Tibial nerve (tissue), 4 donors: ENCODE measurements around the gene ZER1. TPM values are rescaled to one million over a fixed set of nuclear protein-coding genes. Genes with fewer than 3 reads are reported as not detected.
A peak's percentile ranks its signal among the peaks of the same experiment; 100 is the strongest.

ENCODE experiments used
- DNase-seq, 2 donors: peaks; one replicate each; pipeline ENCODE4 v3.0.0-alpha.2; 2019; ENCODE audit warnings: low spot score in 2 of 2
- H3K27ac ChIP-seq, 4 donors: fragments of 200-600 bp; sonication (generic) in 3 of 4; one replicate each; pipeline ENCODE4 v1.5.1; 2017 to 2019; ENCODE audit warnings: mild to moderate bottlenecking in 1 of 4
- H3K27me3 ChIP-seq, 2 donors: fragments of 200-600 bp; sonication (generic) in 1 of 2; one replicate each; pipeline versions ENCODE4 v1.5.1 to v1.6.0; 2017 to 2019
- H3K36me3 ChIP-seq, 3 donors: fragments of 200-600 bp; sonication (generic); one replicate each; pipeline ENCODE4 v1.5.1; 2018 to 2019
- H3K4me1 ChIP-seq, 4 donors: fragments of 200-600 bp; sonication (generic) in 3 of 4; one replicate each; pipeline ENCODE4 v1.5.1; 2017 to 2019
- H3K4me3 ChIP-seq, 4 donors: fragments of 200-600 bp; sonication (generic) in 3 of 4; one replicate each; pipeline ENCODE4 v1.5.1; 2017 to 2019; ENCODE audit warnings: mild to moderate bottlenecking in 1 of 4, moderate library complexity in 1 of 4
- H3K9me3 ChIP-seq, 4 donors: fragments of 200-600 bp; sonication (generic) in 3 of 4; one replicate each; pipeline ENCODE4 v1.5.1; 2017 to 2019
- EP300 ChIP-seq, 2 donors: sonication (generic); formaldehyde crosslinking; IDR thresholded peaks; one replicate each; pipeline ENCODE4 v1.6.1; 2017; ENCODE audit warnings: antibody characterized with exemption in 2 of 2, mild to moderate bottlenecking in 1 of 2
- POLR2A ChIP-seq, 2 donors: fragments of 450-650 bp; IDR thresholded peaks; one replicate each; pipeline ENCODE4 v1.6.1; 2017; ENCODE audit warnings: antibody characterized with exemption in 2 of 2, mild to moderate bottlenecking in 2 of 2, moderate library complexity in 2 of 2
- WGBS, 2 donors: methylation state at CpG; one replicate each; pipeline ENCODE4 v1.1.5; 2018; 5-methylcytosine and 5-hydroxymethylcytosine counted together
- total RNA-seq, 4 donors: library from RNA; depleted of rRNA; stranded (reverse); fragments of >200 nt; gene quantifications; one replicate each; pipeline ENCODE4 v1.1.0, GENCODE V29; 2016
- TF ChIP-seq, protein P1 (sequence below), 5 experiments: fragments of 200-600 bp in 3 of 5; fragments of 450-650 bp in 2 of 5; sonication (generic) in 3 of 5; IDR thresholded peaks; one replicate each; pipeline ENCODE4 v1.5.1; 2016 to 2019; ENCODE audit warnings: antibody characterized with exemption in 5 of 5, mild to moderate bottlenecking in 3 of 5, moderate library complexity in 2 of 5

ZER1 gene
- total RNA-seq, 4 donors from 2014 or later, result 45.8 to 68.6 (median 61.3) TPM

GRCh38 chr9:128818099-128818838, 46.5 kb upstream of the ZER1 start, which contains the start of gene ENDOG:
Gene ENDOG, plus strand, starts transcription at chr9:128818500. Its CDS starts 185 bp downstream, at chr9:128818685.
- H3K4me1 ChIP-seq, result peaks cover 0 to 15% (median 11%) of the 10 kb centered on the region in 4 donors
- TF ChIP-seq, protein P1, sequence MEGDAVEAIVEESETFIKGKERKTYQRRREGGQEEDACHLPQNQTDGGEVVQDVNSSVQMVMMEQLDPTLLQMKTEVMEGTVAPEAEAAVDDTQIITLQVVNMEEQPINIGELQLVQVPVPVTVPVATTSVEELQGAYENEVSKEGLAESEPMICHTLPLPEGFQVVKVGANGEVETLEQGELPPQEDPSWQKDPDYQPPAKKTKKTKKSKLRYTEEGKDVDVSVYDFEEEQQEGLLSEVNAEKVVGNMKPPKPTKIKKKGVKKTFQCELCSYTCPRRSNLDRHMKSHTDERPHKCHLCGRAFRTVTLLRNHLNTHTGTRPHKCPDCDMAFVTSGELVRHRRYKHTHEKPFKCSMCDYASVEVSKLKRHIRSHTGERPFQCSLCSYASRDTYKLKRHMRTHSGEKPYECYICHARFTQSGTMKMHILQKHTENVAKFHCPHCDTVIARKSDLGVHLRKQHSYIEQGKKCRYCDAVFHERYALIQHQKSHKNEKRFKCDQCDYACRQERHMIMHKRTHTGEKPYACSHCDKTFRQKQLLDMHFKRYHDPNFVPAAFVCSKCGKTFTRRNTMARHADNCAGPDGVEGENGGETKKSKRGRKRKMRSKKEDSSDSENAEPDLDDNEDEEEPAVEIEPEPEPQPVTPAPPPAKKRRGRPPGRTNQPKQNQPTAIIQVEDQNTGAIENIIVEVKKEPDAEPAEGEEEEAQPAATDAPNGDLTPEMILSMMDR (IDR thresholded peaks at IDR 0.05), result peak; percentile 95 to 99 (median 98)
- TF ChIP-seq EP300 (IDR thresholded peaks at IDR 0.05) (peak; percentile 91 to 96), POLR2A (IDR thresholded peaks at IDR 0.05) (peak; percentile 58 to 94)
- peak; percentile 95 to 96 for DNase-seq
- H3K27me3 ChIP-seq, result no peaks in the 10 kb centered on the region
- H3K4me3 ChIP-seq, result peak within 1 kb of the TSS; percentile 51 to 87 (median 66)
- H3K36me3 ChIP-seq, result peaks cover 0 to 27% (median 0%) of the 10 kb centered on the region in 3 donors
- no peaks in the 10 kb centered on the region for H3K9me3 ChIP-seq
- peak within 1 kb of the TSS; percentile 46 to 90 (median 84) for H3K27ac ChIP-seq
- WGBS, 2 donors, result 0% methylated on average over 12 to 57 of the region's 70 CpGs

GRCh38 chr9:128810873-128811272, 39.1 kb upstream of the ZER1 start:
- no peak for TF ChIP-seq EP300 (IDR thresholded peaks at IDR 0.05)
- TF ChIP-seq POLR2A (IDR thresholded peaks at IDR 0.05), result no peak
- TF ChIP-seq, protein P1 (IDR thresholded peaks at IDR 0.05), result no peak
- Histone ChIP-seq H3K27me3 (no peaks in the 10 kb centered on the region), H3K27ac (no peak overlapping the region), H3K4me1 (no peaks in the 10 kb centered on the region), H3K36me3 (peaks cover 0 to 41% (median 0%) of the 10 kb centered on the region in 3 donors), H3K4me3 (no peak overlapping the region), H3K9me3 (no peaks in the 10 kb centered on the region)
- 66 to 85% methylated on average over 5 of the region's 5 CpGs for WGBS, 2 donors
- no peak for DNase-seq

DNA sequence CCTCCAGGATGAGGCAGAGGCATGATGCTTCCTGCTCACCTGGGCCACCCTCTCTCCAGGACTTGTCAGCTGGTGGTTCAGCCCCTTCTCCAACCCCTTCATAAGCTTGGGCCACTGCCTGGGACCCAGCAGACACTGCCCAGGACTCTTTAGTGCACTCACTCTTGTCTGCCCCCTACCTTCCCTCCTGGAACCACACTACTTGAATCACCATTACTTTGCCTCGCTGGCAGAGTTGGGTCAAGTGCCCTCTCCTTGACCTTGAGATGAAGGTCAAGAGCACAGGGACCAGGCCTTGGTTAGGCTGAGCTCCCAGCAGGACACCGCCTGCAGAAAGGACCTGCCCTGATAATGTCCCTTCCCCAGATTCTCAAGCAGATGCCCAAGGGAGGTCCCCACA, 38.1 kb upstream of the ZER1 start:
- TF ChIP-seq, protein P1 (IDR thresholded peaks at IDR 0.05), result no peak
- TF ChIP-seq POLR2A (IDR thresholded peaks at IDR 0.05), result no peak
- Histone ChIP-seq H3K9me3 (no peaks in the 10 kb centered on the region), H3K4me3 (no peak overlapping the region), H3K27me3 (no peaks in the 10 kb centered on the region), H3K36me3 (peaks cover 0 to 52% (median 0%) of the 10 kb centered on the region in 3 donors), H3K27ac (no peak overlapping the region), H3K4me1 (no peaks in the 10 kb centered on the region)
- WGBS, 2 donors, result 64 to 68% methylated on average over 2 of the region's 2 CpGs
- DNase-seq, result no peak

GRCh38 chr9:128809036-128809599, 37.4 kb upstream of the ZER1 start:
- TF ChIP-seq POLR2A (IDR thresholded peaks at IDR 0.05) (no peak), EP300 (IDR thresholded peaks at IDR 0.05) (no peak)
- TF ChIP-seq, protein P1 (IDR thresholded peaks at IDR 0.05), result no peak
- peaks cover 0 to 59% (median 0%) of the 10 kb centered on the region in 3 donors for H3K36me3 ChIP-seq
- no peaks in the 10 kb centered on the region for H3K27me3 ChIP-seq
- H3K9me3 ChIP-seq, result no peaks in the 10 kb centered on the region
- WGBS, 2 donors, result 86 to 93% methylated on average over 10 to 12 of the region's 12 CpGs
- no peak overlapping the region for H3K27ac ChIP-seq
- H3K4me1 ChIP-seq, result no peaks in the 10 kb centered on the region
- no peak for DNase-seq
- no peak overlapping the region for H3K4me3 ChIP-seq

DNA sequence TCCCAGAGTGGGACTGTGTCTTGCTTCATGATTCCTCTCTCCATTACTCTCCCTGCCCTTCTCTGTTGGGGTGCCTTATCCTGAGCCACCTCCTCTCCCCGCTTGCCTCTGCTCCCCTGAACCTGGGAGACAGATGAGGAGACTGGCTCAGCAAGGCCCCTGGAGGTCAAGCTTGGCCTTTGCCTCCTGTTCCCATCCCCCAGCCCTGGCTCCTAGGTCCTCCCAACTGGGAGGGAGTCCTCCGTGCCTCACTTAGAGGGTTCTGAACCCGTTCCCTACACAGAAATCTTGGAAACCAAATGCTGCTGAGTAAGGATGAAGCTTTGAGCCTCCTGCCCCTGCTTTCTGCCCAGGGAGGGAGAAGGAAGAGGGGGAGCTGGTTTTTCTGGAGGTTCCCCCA, 36.8 kb upstream of the ZER1 start:
- Histone ChIP-seq H3K4me3 (no peak overlapping the region), H3K36me3 (peaks cover 0 to 65% (median 0%) of the 10 kb centered on the region in 3 donors), H3K9me3 (no peaks in the 10 kb centered on the region), H3K27ac (no peak overlapping the region), H3K27me3 (no peaks in the 10 kb centered on the region), H3K4me1 (no peaks in the 10 kb centered on the region)
- 71 to 86% methylated on average over 3 of the region's 3 CpGs for WGBS, 2 donors
- TF ChIP-seq POLR2A (IDR thresholded peaks at IDR 0.05) (no peak), EP300 (IDR thresholded peaks at IDR 0.05) (no peak)
- no peak for DNase-seq
